ENCODE data around the gene MYO1B.

GRCh38 chr2:191202881-191203397 is 42.3 kb upstream of the MYO1B start:
- TF ChIP-seq REST (IDR thresholded peaks at IDR 0.05; ENCODE audit: unreplicated experiment) (no peak), CTCF (conservative IDR thresholded peaks at IDR 0.05; ENCODE audit: low read depth in 2 of 2) (no peak), CREB1 (CRISPR knock-in tag; IDR thresholded peaks at IDR 0.05; ENCODE audit: low read depth) (no peak), POLR2AphosphoS5 (IDR thresholded peaks at IDR 0.05; ENCODE audit: low read depth) (no peak), EZH2 (IDR thresholded peaks at IDR 0.05; ENCODE audit: low read depth, unreplicated experiment) (no peak), EZH2phosphoT487 (IDR thresholded peaks at IDR 0.05; ENCODE audit: unreplicated experiment) (no peak)
